ENCODE data around the gene NBPF1. TPM values are rescaled to one million over a fixed set of nuclear protein-coding genes. Genes with fewer than 3 reads are reported as not detected.
"Not testable (repeated sequence)": the region's sequence is repeated elsewhere in the genome, so short reads cannot be mapped to it uniquely, and the experiment has no call there.

NBPF1 gene
- total and polyA plus RNA-seq, 4 donors: 4.3 to 83.8 (median 29.9) TPM

- 91 to 98% methylated on average over 9 of the region's 9 CpGs for WGBS, 2 donors
- not testable (repeated sequence) for H3K9me3 ChIP-seq (ENCODE audit: control insufficient read depth in 4 of 4, insufficient read depth in 3 of 4, low read length in 3 of 4); H3K4me3 ChIP-seq; H3K9ac ChIP-seq (ENCODE audit: insufficient read depth in 1 of 2, low read length in 2 of 2); H3K27ac ChIP-seq (ENCODE audit: low read depth in 1 of 2, low read length in 1 of 2); H3K4me1 ChIP-seq (ENCODE audit: control insufficient read depth in 5 of 5, insufficient read depth in 5 of 5, low read length in 5 of 5); ATAC-seq (ENCODE audit: insufficient read depth, low FRiP score); H3K27me3 ChIP-seq (ENCODE audit: control insufficient read depth in 3 of 3, insufficient read depth in 3 of 3, low read length in 2 of 3); DNase-seq
- H3K36me3 ChIP-seq (ENCODE audit: control insufficient read depth in 4 of 4, insufficient read depth in 4 of 4, low read length in 4 of 4): peaks cover 5 to 36% (median 23%) of the 10 kb centered on the region in 4 donors
These were observed 8.4 kb upstream of the NBPF1 start for GRCh38 chr1:16621681-16622315.

- TF ChIP-seq CTCF (IDR thresholded peaks at IDR 0.05; ENCODE audit: control extremely low read depth, extremely low read depth): no peak
- no peak overlapping the region for H3K27ac ChIP-seq (ENCODE audit: low read depth in 1 of 2, low read length in 1 of 2)
- peaks cover 5 to 33% (median 21%) of the 10 kb centered on the region in 4 donors for H3K36me3 ChIP-seq (ENCODE audit: control insufficient read depth in 4 of 4, insufficient read depth in 4 of 4, low read length in 4 of 4)
- DNase-seq: no peak
- no peaks in the 10 kb centered on the region for H3K27me3 ChIP-seq (ENCODE audit: control insufficient read depth in 3 of 3, insufficient read depth in 3 of 3, low read length in 2 of 3)
- no peak for ATAC-seq (ENCODE audit: insufficient read depth, low FRiP score)
- H3K4me3 ChIP-seq: no peak overlapping the region
- no peak overlapping the region for H3K9ac ChIP-seq (ENCODE audit: insufficient read depth in 1 of 2, low read length in 2 of 2)
- H3K9me3 ChIP-seq (ENCODE audit: control insufficient read depth in 4 of 4, insufficient read depth in 3 of 4, low read length in 3 of 4): no peaks in the 10 kb centered on the region
- WGBS, 2 donors: 96 to 97% methylated on average over 2 of the region's 2 CpGs
- H3K4me1 ChIP-seq (ENCODE audit: control insufficient read depth in 5 of 5, insufficient read depth in 5 of 5, low read length in 5 of 5): no peaks in the 10 kb centered on the region
These were observed 7.9 kb upstream of the NBPF1 start for GRCh38 chr1:16621300-16621658.

- H3K27me3 ChIP-seq (ENCODE audit: control insufficient read depth in 3 of 3, insufficient read depth in 3 of 3, low read length in 2 of 3); H3K9me3 ChIP-seq (ENCODE audit: control insufficient read depth in 4 of 4, insufficient read depth in 3 of 4, low read length in 3 of 4); ATAC-seq (ENCODE audit: insufficient read depth, low FRiP score); H3K9ac ChIP-seq (ENCODE audit: insufficient read depth in 1 of 2, low read length in 2 of 2); H3K4me3 ChIP-seq; H3K4me1 ChIP-seq (ENCODE audit: control insufficient read depth in 5 of 5, insufficient read depth in 5 of 5, low read length in 5 of 5); H3K27ac ChIP-seq (ENCODE audit: low read depth in 1 of 2, low read length in 1 of 2): not testable (repeated sequence)
- DNase-seq: peak in 2 of 3 donors; percentile 62 to 91
- peaks cover 5 to 24% (median 16%) of the 10 kb centered on the region in 4 donors for H3K36me3 ChIP-seq (ENCODE audit: control insufficient read depth in 4 of 4, insufficient read depth in 4 of 4, low read length in 4 of 4)
- WGBS, 2 donors: 88 to 96% methylated on average over 21 of the region's 21 CpGs
These were observed 6.6 kb upstream of the NBPF1 start for GRCh38 chr1:16619803-16620501.

GRCh38 chr1:16618719-16619118, 5.4 kb upstream of the NBPF1 start:
- Histone ChIP-seq H3K9ac (ENCODE audit: insufficient read depth in 1 of 2, low read length in 2 of 2) (no peak overlapping the region), H3K4me3 (no peak overlapping the region), H3K27ac (ENCODE audit: low read depth in 1 of 2, low read length in 1 of 2) (no peak overlapping the region), H3K27me3 (ENCODE audit: control insufficient read depth in 3 of 3, insufficient read depth in 3 of 3, low read length in 2 of 3) (no peaks in the 10 kb centered on the region), H3K9me3 (ENCODE audit: control insufficient read depth in 4 of 4, insufficient read depth in 3 of 4, low read length in 3 of 4) (no peaks in the 10 kb centered on the region), H3K36me3 (ENCODE audit: control insufficient read depth in 4 of 4, insufficient read depth in 4 of 4, low read length in 4 of 4) (peaks cover 0 to 17% (median 11%) of the 10 kb centered on the region in 4 donors), H3K4me1 (ENCODE audit: control insufficient read depth in 5 of 5, insufficient read depth in 5 of 5, low read length in 5 of 5) (peaks cover 0 to 7% (median 0%) of the 10 kb centered on the region in 5 donors)
- TF ChIP-seq CTCF (IDR thresholded peaks at IDR 0.05; ENCODE audit: control extremely low read depth, extremely low read depth): no peak
- DNase-seq (no peak), ATAC-seq (ENCODE audit: insufficient read depth, low FRiP score) (no peak)
- 87 to 90% methylated on average over 15 of the region's 15 CpGs for WGBS, 2 donors

All from lung (tissue), 12 donors.